ENCODE results near the gene MGST3. TPM values are rescaled to one million over a fixed set of nuclear protein-coding genes. Genes with fewer than 3 reads are reported as not detected.

The MGST3 gene
- total RNA-seq, 6 experiments from 2014 or later = 74.0 to 141 (median 103) TPM

GRCh38 chr1:165612062-165612461, 19.0 kb upstream of the MGST3 start:
- TF ChIP-seq CTCF (IDR thresholded peaks at IDR 0.05) = no peak
- no peak for TF ChIP-seq POLR2A (IDR thresholded peaks at IDR 0.05)
- no peaks in the 10 kb centered on the region for H3K27me3 ChIP-seq
- H3K4me3 ChIP-seq = no peak overlapping the region
- intact Hi-C loops (cut with DNase I) = no loop called here
- no peaks in the 10 kb centered on the region for H3K4me1 ChIP-seq
- 75% methylated on average over 1 of the region's 3 CpGs for WGBS (ENCODE audit: insufficient coverage, low coverage, low lambda C conversion rate, missing lambda C conversion rate)
- H3K36me3 ChIP-seq = no peaks in the 10 kb centered on the region
- H3K27ac ChIP-seq = no peak overlapping the region
- no peaks in the 10 kb centered on the region for H3K9me3 ChIP-seq
- no peak for DNase-seq
- ATAC-seq = no peak

GRCh38 chr1:165616054-165616612, 14.9 kb upstream of the MGST3 start:
- 40% methylated on average over 1 of the region's 1 CpG for WGBS (ENCODE audit: insufficient coverage, low coverage, low lambda C conversion rate, missing lambda C conversion rate)
- Histone ChIP-seq H3K27me3 (no peaks in the 10 kb centered on the region), H3K4me1 (no peaks in the 10 kb centered on the region), H3K27ac (no peak overlapping the region), H3K36me3 (no peaks in the 10 kb centered on the region), H3K4me3 (no peak overlapping the region), H3K9me3 (no peaks in the 10 kb centered on the region)
- intact Hi-C loops (cut with DNase I) = no loop called here
- DNase-seq (no peak), ATAC-seq (no peak)
- TF ChIP-seq CTCF (IDR thresholded peaks at IDR 0.05) = no peak
- TF ChIP-seq POLR2A (IDR thresholded peaks at IDR 0.05) = no peak

GRCh38 chr1:165616987-165617546, 14.0 kb upstream of the MGST3 start:
- Histone ChIP-seq H3K4me3 (no peak overlapping the region), H3K27me3 (no peaks in the 10 kb centered on the region), H3K36me3 (no peaks in the 10 kb centered on the region), H3K9me3 (no peaks in the 10 kb centered on the region), H3K27ac (no peak overlapping the region), H3K4me1 (no peaks in the 10 kb centered on the region)
- no peak for TF ChIP-seq POLR2A (IDR thresholded peaks at IDR 0.05)
- TF ChIP-seq CTCF (IDR thresholded peaks at IDR 0.05) = no peak
- whole genome bisulfite sequencing (ENCODE audit: insufficient coverage, low coverage, low lambda C conversion rate, missing lambda C conversion rate) = 94% methylated on average over 5 of the region's 8 CpGs
- intact Hi-C loops (cut with DNase I) = no loop called here
- no peak for DNase-seq
- ATAC-seq = no peak

- 78% methylated on average over 1 of the region's 1 CpG for WGBS (ENCODE audit: insufficient coverage, low coverage, low lambda C conversion rate, missing lambda C conversion rate)
- TF ChIP-seq CTCF (IDR thresholded peaks at IDR 0.05) (no peak), POLR2A (IDR thresholded peaks at IDR 0.05) (no peak)
- no peak overlapping the region for H3K4me3 ChIP-seq
- H3K9me3 ChIP-seq = no peaks in the 10 kb centered on the region
- intact Hi-C loops (cut with DNase I) = no loop called here
- H3K27ac ChIP-seq = no peak overlapping the region
- no peaks in the 10 kb centered on the region for H3K4me1 ChIP-seq
- ATAC-seq (no peak), DNase-seq (no peak)
- no peaks in the 10 kb centered on the region for H3K36me3 ChIP-seq
- H3K27me3 ChIP-seq = no peaks in the 10 kb centered on the region
These were observed 11.3 kb upstream of the MGST3 start for GRCh38 chr1:165619647-165620151.
